HG03139 (cell line): ENCODE results near the gene ZNF506.
"Not testable (repeated sequence)": the region's sequence is repeated elsewhere in the genome, so short reads cannot be mapped to it uniquely, and the experiment has no call there.

Experiments used
- ATAC-seq: cut with Tn5 transposase; IDR thresholded peaks from one replicate; pipeline ENCODE4 v1.9.1; 2021; ENCODE audit not compliant: unreplicated experiment

The ZNF506 gene

GRCh38 chr19:19821366-19821951, at the start of gene ZNF506:
Gene ZNF506, minus strand, starts transcription at chr19:19821750. Its CDS starts 147 bp downstream, at chr19:19821603.
- peak; percentile 89 for ATAC-seq

- ATAC-seq: not testable (repeated sequence)
Measured at GRCh38 chr19:19870086-19870485, 48.5 kb upstream of the ZNF506 start.

GRCh38 chr19:19866611-19867248, 45.2 kb upstream of the ZNF506 start:
- no peak for ATAC-seq

- ATAC-seq: peak; percentile 92
Measured at GRCh38 chr19:19865750-19866610, 44.4 kb upstream of the ZNF506 start, which contains the start of gene ZNF253. Gene ZNF253, plus strand, starts transcription at chr19:19865882. Its CDS starts 115 bp downstream, at chr19:19865997.

GRCh38 chr19:19860756-19861390, 39.3 kb upstream of the ZNF506 start:
- ATAC-seq: no peak

GRCh38 chr19:19858751-19859150, 37.2 kb upstream of the ZNF506 start:
- no peak for ATAC-seq

GRCh38 chr19:19851740-19852139, 30.2 kb upstream of the ZNF506 start:
- ATAC-seq: not testable (repeated sequence)

GRCh38 chr19:19849056-19849455, 27.5 kb upstream of the ZNF506 start:
- no peak for ATAC-seq

- no peak for ATAC-seq
Measured at GRCh38 chr19:19847781-19848180, 26.2 kb upstream of the ZNF506 start.

- ATAC-seq: no peak
Measured at GRCh38 chr19:19835560-19836038, 14.0 kb upstream of the ZNF506 start.

- no peak for ATAC-seq
Measured at GRCh38 chr19:19826875-19827274, 5.3 kb upstream of the ZNF506 start.

- no peak for ATAC-seq
Measured at GRCh38 chr19:19823916-19824315, 2.4 kb upstream of the ZNF506 start.

GRCh38 chr19:19821976-19822375, 426 bp upstream of the ZNF506 start:
- ATAC-seq: not testable (repeated sequence)

- no peak for ATAC-seq
Measured at GRCh38 chr19:19820774-19821320, 703 bp downstream of the ZNF506 start.

GRCh38 chr19:19817357-19817756, 4.2 kb downstream of the ZNF506 start:
- ATAC-seq: no peak

- ATAC-seq: no peak
Measured at GRCh38 chr19:19816679-19817078, 4.9 kb downstream of the ZNF506 start.

GRCh38 chr19:19811999-19812398, 9.6 kb downstream of the ZNF506 start:
- not testable (repeated sequence) for ATAC-seq

GRCh38 chr19:19805480-19805879, 16.1 kb downstream of the ZNF506 start:
- no peak for ATAC-seq

- ATAC-seq: no peak
Measured at GRCh38 chr19:19788015-19788414, 33.5 kb downstream of the ZNF506 start.

GRCh38 chr19:19785476-19785875, 36.1 kb downstream of the ZNF506 start:
- ATAC-seq: not testable (repeated sequence)

GRCh38 chr19:19782783-19783182, 38.8 kb downstream of the ZNF506 start:
- no peak for ATAC-seq
